Calu3 (cell line): ENCODE data around the gene HNF4A. TPM values are rescaled to one million over a fixed set of nuclear protein-coding genes. Genes with fewer than 3 reads are reported as not detected.

Source experiments
- BruUV-seq: library from RNA; stranded (reverse); fragments of 400-500 nt; replicated peaks from 2 replicates; lab custom pipeline; 2021; lab: Mats Ljungman, UMichigan
- CTCF ChIA-PET: fragments of 300-600 bp; sonication (Branson Sonifier 250); formaldehyde crosslinking; loops from one replicate; lab custom pipeline; 2022; ENCODE audit warnings: antibody characterized with exemption; lab: Charles Lee
- DNase-seq: peaks from one replicate; pipeline ENCODE4 v3.0.0; 2022
- H3K27ac Mint-ChIP-seq: one replicate; pipeline ENCODE4 v1.8.0; 2022; ENCODE audit warnings: mixed read lengths; ENCODE audit not compliant: unreplicated experiment
- H3K27me3 Mint-ChIP-seq: one replicate; pipeline ENCODE4 v1.8.0; 2022; ENCODE audit warnings: mixed read lengths; ENCODE audit not compliant: unreplicated experiment
- H3K36me3 Mint-ChIP-seq: one replicate; pipeline ENCODE4 v1.8.0; 2022; ENCODE audit warnings: mild to moderate bottlenecking, moderate library complexity, mixed read lengths; ENCODE audit not compliant: insufficient read depth, unreplicated experiment
- H3K4me1 Mint-ChIP-seq: one replicate; pipeline ENCODE4 v1.8.0; 2022; ENCODE audit warnings: mild to moderate bottlenecking, low read depth, mixed read lengths; ENCODE audit not compliant: unreplicated experiment
- H3K4me3 Mint-ChIP-seq: one replicate; pipeline ENCODE4 v1.8.0; 2022; ENCODE audit warnings: mild to moderate bottlenecking, low read depth, moderate library complexity, mixed read lengths; ENCODE audit not compliant: unreplicated experiment
- H3K9me3 Mint-ChIP-seq: one replicate; pipeline ENCODE4 v1.8.0; 2022; ENCODE audit warnings: low read depth, mixed read lengths; ENCODE audit not compliant: unreplicated experiment
- intact Hi-C: fragments of 100-400 bp; cut with micrococcal nuclease; formaldehyde crosslinking; loops from one replicate; pipeline ENCODE4 v1.10.0; 2022; ENCODE audit not compliant: unreplicated experiment
- total RNA-seq: library from RNA; stranded (reverse); gene quantifications from 2 replicates; pipeline ENCODE4 v1.2.3, GENCODE V29; 2022
- TF ChIP-seq, protein P1 (sequence below): fragments of 200-600 bp; IDR thresholded peaks from one replicate; pipeline ENCODE4 v1.8.0; 2022; ENCODE audit warnings: antibody characterized with exemption; ENCODE audit not compliant: unreplicated experiment

HNF4A gene
- total RNA-seq, 1 experiment from 2014 or later, result 27.7 TPM

DNA sequence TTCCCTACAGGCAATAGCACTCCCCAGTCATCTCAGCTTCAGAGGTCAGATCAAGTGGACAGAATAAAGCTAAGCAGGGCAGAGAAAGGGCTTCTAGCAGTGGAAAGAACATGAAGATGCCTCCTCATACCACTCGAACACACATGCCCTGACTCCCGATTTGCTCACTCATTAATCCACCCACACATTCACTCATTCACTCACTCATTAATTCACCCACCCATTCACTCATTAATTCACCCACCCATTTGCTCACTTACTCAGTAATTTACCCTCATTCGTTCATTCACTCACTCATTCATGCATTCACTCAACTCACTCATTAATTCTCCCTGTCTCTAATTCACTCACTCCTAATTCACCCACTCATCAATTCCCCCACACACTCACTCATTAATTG lies 43.9 kb downstream of the HNF4A start:
- Mint-ChIP-seq H3K4me3 (no peak overlapping the region), H3K36me3 (peaks cover 2% of the 10 kb centered on the region), H3K4me1 (peaks cover 55% of the 10 kb centered on the region), H3K9me3 (peaks cover 1% of the 10 kb centered on the region), H3K27me3 (no peaks in the 10 kb centered on the region), H3K27ac (no peak overlapping the region)
- BruUV-seq, result no TSS peak
- TF ChIP-seq, protein P1, sequence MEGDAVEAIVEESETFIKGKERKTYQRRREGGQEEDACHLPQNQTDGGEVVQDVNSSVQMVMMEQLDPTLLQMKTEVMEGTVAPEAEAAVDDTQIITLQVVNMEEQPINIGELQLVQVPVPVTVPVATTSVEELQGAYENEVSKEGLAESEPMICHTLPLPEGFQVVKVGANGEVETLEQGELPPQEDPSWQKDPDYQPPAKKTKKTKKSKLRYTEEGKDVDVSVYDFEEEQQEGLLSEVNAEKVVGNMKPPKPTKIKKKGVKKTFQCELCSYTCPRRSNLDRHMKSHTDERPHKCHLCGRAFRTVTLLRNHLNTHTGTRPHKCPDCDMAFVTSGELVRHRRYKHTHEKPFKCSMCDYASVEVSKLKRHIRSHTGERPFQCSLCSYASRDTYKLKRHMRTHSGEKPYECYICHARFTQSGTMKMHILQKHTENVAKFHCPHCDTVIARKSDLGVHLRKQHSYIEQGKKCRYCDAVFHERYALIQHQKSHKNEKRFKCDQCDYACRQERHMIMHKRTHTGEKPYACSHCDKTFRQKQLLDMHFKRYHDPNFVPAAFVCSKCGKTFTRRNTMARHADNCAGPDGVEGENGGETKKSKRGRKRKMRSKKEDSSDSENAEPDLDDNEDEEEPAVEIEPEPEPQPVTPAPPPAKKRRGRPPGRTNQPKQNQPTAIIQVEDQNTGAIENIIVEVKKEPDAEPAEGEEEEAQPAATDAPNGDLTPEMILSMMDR, result no peak
- no peak for DNase-seq
- intact Hi-C loops, result no loop called here
- CTCF ChIA-PET, result interaction anchor here (0.7 kb wide), 1 partner anchor 924 kb away, joined by 3 read pairs; no protein-coding TSS in a partner anchor

DNA sequence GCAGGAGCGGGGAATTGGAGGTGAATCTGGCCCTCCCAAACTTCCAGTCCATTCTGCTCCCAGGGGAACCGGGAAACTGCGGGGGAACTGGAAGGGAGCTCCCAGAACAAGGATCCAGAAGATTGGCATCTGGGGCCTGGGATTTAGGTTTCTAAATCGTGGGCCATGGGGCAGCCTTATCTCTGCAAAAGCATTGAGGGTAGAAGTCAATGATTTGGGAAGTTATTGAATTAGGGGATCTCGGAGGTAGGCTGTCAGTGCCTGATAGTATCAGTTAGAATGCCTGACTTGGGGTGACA lies 45.1 kb downstream of the HNF4A start:
- H3K27me3 Mint-ChIP-seq, result no peaks in the 10 kb centered on the region
- no peak overlapping the region for H3K27ac Mint-ChIP-seq
- H3K36me3 Mint-ChIP-seq, result no peaks in the 10 kb centered on the region
- BruUV-seq, result no TSS peak
- DNase-seq, result no peak
- peaks cover 59% of the 10 kb centered on the region for H3K4me1 Mint-ChIP-seq
- peak overlapping the region; percentile 9 for H3K4me3 Mint-ChIP-seq
- peaks cover 4% of the 10 kb centered on the region for H3K9me3 Mint-ChIP-seq
- TF ChIP-seq, protein P1, result no peak
- CTCF ChIA-PET, result interaction anchor here (0.5 kb wide), 1 partner anchor 223 kb away, joined by 3 read pairs; no protein-coding TSS in a partner anchor
- intact Hi-C loops, result no loop called here

DNA sequence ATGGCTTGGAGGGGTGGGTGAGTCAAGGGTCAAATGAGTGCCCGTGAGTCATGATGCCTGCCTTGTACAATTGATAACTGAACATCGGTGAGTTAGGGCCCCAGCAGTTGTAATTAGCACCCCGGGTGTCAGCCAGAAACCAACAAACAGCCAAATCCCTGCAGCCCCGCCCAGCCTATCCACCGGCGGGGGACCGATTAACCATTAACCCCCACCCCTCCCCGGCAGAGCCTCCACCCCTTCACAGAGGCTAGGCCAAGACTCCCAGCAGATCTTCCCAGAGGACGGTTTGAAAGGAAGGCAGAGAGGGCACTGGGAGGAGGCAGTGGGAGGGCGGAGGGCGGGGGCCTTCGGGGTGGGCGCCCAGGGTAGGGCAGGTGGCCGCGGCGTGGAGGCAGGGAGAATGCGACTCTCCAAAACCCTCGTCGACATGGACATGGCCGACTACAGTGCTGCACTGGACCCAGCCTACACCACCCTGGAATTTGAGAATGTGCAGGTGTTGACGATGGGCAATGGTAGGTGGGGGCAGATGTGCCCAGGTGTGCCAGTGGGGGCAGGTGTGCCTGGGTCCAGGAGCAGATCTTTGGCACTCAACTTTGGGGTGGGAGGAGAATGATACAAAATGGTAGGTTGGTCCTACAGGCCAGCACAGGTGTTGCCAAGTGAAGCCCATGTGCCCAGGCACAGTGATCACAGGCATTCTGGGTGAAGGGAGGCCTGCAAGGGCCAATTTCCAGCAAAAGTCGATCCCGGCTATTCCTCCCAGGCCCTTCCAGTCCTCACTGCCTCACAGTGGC lies 45.7 kb downstream of the HNF4A start:
- H3K4me3 Mint-ChIP-seq, result peak overlapping the region; percentile 9
- H3K4me1 Mint-ChIP-seq, result peaks cover 59% of the 10 kb centered on the region
- no TSS peak for BruUV-seq
- H3K9me3 Mint-ChIP-seq, result peaks cover 4% of the 10 kb centered on the region
- peak; percentile 53 for DNase-seq
- no peak overlapping the region for H3K27ac Mint-ChIP-seq
- no peaks in the 10 kb centered on the region for H3K36me3 Mint-ChIP-seq
- intact Hi-C loops, result no loop called here
- H3K27me3 Mint-ChIP-seq, result no peaks in the 10 kb centered on the region
- CTCF ChIA-PET, result interaction anchor here (0.5 kb wide), 1 partner anchor 223 kb away, joined by 3 read pairs; no protein-coding TSS in a partner anchor
- TF ChIP-seq, protein P1, result no peak

DNA sequence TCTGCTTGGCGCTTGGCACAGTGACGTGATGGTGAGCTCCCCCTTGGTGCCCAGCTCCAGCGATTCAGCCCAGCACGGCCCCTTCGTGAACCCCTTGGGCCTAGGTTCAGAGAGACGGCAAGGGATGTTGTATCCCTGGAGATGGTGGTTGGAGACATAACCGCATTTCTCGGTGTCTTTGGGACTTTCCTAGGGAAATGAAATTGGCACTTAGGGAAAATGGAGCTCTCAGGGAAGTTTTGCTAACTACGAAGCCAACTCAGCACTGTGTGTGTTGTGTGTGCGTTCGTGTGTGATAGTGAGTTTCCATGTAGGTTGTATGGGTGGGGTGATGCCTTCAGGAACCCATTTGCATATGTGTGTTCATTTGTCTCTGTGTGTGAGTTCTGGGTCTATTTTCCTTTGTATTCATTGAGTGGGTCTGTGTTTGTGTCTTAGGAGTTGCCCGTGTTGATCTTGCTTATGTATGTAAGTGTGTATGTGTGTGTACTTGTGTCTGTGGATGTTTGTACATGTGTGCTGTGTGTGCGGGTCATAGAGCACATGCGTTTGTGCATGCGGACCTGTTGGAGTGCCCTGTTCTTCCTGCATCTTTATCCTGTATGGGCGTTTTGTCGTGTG lies 46.4 kb downstream of the HNF4A start:
- no TSS peak for BruUV-seq
- TF ChIP-seq, protein P1, result no peak
- intact Hi-C loops, result no loop called here
- DNase-seq, result no peak
- Mint-ChIP-seq H3K27ac (no peak overlapping the region), H3K27me3 (no peaks in the 10 kb centered on the region), H3K9me3 (peaks cover 4% of the 10 kb centered on the region), H3K4me3 (no peak overlapping the region), H3K36me3 (peaks cover under 1% of the 10 kb centered on the region), H3K4me1 (peaks cover 62% of the 10 kb centered on the region)
- CTCF ChIA-PET, result interaction anchor here (0.6 kb wide), 1 partner anchor 16 kb away, joined by 8 read pairs; no protein-coding TSS in a partner anchor
